ENCODE data around the gene EFNA5.

EFNA5 gene

DNA sequence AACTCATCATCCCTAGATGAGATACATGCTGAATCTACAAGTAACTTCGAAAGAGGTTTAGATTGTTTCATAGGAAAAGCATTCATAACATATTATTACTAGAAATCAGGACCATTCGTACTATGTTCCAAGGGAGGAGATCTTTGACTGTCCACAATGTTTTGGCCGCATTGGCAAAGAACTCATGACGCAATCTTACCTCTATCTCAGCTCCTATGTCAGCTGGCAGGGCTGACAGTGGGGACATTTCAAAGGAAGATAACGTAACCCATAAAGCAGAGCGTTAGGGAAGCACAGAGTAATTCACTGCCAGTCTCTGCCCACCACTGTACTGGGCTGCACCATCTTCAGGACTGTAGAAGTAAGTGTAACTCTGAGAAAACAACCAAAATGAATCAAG, 69.7 kb downstream of the EFNA5 start:
- DNase-seq = no peak

- DNase-seq = no peak
These were observed 71.8 kb downstream of the EFNA5 start for GRCh38 chr5:107598958-107599357.

GRCh38 chr5:107597803-107598202, 72.9 kb downstream of the EFNA5 start:
- no peak for DNase-seq

DNA sequence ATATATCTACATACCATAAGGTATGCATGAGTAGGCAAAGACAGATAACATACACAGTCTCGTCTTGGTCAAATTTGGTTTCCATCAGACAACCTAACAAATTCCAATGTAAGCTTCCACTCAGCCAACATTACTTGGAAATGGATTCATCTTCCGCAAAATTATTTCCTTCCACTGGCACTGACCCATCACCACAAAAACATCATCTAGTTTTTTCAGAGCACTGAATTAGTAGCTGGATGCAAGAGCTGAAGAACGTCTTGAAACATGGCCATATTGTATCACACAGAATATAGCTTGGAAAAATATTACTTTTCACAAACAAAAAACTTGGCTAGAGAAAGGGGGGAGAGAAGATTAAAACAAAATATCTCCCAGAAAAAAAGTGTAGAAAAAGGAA, 73.5 kb downstream of the EFNA5 start:
- DNase-seq = no peak

DNA sequence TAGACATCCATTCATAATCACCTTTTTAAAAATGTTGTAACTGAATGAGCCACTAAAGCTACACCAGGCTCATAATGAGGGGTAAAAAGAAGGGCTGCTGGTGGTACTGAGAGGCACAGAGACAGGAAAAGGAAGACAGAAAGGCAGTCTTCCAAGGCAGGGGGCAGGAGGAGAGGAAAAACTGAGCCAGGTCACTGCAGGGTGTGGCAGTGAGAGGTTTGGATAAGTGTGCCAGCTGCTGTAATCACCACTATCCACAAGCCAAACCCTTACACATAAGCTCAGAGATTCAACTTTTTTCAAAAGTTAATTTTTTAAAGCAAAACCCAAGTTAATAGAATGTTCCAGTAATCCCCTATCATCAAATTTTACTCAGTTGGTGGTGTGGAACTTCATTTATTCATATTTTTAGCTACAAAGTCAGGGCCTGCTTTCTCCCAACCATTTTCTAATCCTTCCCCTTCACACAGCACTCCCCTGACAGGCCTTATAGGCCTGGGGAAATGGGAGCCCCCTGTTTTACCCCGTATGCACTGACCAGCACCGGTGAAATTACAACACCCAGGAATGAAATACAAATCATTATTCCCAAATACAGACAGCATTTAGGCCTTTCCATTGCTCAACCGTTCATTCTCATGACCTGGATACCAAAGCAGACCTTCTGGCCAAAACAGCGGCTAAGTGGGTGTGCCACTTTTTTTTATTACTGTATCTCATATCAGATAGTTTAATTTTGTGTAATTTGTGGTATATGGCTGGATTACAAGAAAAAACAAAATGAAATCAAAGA, 76.3 kb downstream of the EFNA5 start:
- no peak for DNase-seq

GRCh38 chr5:107593009-107593408, 77.7 kb downstream of the EFNA5 start:
- DNase-seq = no peak

DNA sequence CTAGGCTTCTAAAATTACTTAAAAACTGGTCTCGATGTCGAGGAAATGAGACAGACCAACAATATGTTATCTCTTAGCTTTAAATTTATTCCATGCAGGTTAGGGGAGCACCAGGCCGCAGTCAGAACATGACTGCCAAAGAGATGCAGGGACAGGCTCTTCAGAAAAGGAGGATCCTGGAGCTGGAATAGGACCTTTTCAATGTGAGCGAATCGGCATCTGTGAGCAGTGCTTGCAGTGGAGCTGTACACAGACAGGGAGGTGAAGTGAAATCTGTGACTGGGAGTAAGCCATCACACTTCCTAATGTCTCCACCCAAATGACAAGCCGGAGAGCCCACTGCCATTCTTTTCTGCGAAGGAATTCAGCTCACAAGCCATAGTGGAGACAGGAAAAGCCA, 78.2 kb downstream of the EFNA5 start:
- DNase-seq = no peak

DNA sequence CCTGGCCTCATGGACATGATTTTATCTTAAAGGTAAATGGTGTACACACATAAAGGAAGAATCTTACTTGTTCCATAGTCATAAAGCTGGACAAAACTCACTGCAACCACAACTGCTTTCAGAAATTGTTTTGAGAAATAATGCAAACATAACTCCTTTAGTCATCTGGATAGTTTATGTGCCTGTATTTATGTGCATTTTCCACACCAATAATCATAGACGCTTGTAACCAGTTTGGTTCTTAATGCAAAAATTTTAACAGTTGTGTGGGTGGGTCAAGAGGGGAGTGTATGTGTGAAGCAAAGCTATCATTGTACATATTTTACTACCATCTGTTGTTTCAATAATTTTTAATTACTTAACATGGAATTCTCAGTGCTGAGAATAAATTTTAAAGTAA, 80.1 kb downstream of the EFNA5 start:
- no peak for DNase-seq

GRCh38 chr5:107589520-107590193, 81.1 kb downstream of the EFNA5 start:
- no peak for DNase-seq

DNA sequence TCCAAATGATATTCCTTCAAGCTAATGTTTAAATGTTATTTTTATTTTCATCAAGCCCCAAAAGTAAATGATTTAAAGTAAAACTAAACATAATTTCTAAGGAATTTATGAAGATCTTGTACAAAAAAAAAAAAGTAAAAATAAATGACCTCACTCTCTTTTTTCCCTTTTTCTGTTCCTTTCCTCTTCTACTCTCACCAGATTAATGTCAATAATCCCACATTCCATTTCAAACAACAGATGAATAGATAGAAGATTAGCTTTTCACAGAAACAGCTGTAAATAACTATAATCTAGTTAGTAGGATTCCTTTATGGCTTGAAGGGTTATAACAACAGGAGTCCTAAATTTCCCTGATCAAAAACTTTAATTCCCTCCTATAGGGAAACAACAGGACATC, 88.1 kb downstream of the EFNA5 start:
- no peak for DNase-seq

DNA sequence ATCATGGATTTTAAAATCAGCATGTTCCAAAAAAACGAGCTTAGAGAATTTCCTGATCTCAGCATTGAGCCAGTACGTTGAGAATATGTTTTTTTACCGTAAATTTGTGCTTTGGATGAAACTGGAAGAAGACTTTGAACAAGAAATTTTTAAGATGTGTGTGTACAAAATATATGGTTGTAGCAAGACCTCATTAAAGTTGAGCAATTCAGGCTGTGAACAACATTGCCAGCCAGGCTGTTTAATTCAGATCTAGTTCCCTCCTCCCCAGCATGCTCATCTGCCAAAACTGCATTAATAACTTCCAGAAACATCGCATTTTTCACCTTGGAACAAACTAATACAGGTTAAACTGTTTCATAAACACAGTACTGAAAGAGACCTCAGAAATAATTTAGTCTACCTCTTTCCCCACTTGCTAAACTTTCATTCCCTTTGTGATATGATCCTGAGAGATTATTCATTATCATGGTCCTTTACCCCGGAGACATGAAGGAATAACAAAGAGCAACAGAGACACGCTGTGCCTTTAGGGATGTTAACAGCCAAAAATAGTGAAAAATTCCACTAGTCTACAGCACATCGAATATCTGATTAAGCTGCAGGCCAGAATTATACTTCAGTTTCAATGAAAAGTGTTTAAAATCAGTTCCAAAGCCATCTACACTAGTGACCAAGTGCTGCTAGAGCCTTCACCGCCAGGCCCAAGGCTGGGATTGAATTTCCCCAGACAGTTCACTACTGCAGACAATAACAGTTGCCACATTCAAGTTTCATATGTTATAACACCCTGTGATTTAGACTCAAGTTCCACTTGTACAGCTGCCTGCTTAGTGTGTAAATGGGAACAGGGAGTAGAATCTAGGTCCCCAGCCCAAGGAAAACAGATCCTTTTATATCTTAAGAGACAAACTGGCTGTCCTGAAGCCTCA, 89.6 kb downstream of the EFNA5 start:
- no peak for DNase-seq

- DNase-seq = no peak
These were observed 92.6 kb downstream of the EFNA5 start for GRCh38 chr5:107578051-107578635.

DNA sequence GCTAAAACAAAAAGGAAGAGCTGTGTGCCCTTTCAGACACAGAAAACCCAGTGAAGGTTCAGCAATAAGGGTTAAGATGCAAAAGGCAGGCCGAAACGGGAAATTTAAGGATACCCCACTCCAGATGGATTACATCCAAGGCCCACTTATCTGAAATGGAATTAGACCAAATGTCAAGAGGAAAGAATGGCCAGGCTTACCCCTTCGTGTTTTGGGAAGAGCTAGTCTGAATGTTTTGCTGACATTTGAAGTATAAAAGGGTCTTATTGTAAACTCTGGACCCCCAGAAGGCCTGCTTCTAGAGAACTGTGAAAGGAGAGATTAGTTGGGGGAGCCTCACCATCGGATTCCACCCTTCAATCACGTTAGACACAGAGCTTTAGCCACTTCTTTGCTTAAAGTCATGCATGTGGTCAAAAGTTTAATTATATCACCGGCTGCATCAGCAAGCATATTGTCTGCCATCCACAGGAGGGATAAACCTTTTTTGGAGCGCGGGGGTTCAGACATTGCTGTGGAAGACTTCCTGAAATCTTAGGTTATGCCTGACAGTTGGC, 93.3 kb downstream of the EFNA5 start:
- DNase-seq = no peak

- no peak for DNase-seq
These were observed 93.9 kb downstream of the EFNA5 start for GRCh38 chr5:107576736-107577393.

DNA sequence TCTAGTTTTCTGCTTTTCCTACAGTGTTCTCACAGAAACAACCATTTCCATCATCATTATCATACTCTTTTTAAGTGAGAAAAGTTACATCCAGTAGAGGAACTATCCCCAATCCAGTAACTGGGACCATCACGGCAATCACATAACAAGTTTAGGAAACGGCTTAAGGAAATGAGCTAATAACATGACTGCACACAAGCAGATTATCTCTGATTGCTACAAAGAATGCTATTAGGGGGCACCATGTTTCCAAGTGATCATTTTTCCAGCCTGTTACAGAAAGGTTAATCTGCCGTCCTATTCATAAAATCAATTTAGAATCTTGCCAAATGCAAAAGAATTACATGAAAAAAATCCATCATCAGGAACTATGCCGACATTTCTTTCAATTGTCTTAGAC, 94.6 kb downstream of the EFNA5 start:
- DNase-seq = no peak

DNA sequence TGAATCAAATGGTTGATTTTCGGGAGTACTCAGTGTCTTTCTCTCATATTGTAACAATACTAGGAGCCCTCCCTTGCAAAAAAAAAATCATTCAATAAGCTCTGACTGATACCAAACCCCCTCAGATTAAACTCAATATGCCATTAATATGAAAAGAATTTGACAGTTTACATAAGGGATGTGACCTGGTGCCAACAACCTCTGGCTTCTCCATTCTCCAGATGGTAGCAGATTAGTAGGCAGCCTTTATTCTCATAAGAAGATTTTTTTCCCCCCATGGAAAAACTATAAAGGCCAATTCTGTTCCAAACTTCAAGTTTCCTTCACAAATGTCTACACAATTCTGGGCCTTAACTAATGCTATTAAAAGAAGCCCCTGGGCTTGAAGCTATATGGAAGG, 96.5 kb downstream of the EFNA5 start:
- no peak for DNase-seq

DNA sequence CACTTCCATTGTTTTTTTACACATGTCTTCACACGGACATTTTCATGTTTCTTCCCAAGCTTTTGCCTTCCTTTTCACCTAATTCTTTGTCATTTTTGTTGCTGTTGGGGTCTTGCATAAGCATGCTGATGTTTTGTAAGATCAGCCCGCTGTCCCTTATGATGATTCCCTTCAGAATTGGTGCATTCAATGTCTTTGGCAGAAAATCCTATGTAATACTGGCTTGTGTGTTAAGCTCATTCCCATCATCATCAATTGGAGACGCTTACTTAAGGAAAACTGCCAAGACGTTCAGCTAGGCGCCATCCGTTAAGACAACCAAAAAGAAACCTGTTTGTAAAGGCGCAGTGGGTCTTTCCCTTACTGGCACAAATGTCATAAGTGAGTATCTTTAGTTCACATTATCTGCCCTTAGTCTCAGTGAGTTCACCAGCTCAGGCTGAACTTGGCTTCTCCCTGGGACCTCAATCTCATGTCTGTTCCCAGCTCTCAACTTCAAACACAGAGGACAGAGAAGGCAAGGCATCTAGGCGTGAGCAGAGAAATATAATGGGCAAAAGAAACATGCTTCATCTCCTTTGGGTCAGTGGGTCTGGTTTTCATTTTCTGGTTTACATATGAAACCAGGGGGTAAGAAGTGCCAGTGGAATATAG, 97.9 kb downstream of the EFNA5 start:
- no peak for DNase-seq

GRCh38 chr5:107571621-107572536, 98.9 kb downstream of the EFNA5 start:
- DNase-seq = peak; percentile 85

DNA sequence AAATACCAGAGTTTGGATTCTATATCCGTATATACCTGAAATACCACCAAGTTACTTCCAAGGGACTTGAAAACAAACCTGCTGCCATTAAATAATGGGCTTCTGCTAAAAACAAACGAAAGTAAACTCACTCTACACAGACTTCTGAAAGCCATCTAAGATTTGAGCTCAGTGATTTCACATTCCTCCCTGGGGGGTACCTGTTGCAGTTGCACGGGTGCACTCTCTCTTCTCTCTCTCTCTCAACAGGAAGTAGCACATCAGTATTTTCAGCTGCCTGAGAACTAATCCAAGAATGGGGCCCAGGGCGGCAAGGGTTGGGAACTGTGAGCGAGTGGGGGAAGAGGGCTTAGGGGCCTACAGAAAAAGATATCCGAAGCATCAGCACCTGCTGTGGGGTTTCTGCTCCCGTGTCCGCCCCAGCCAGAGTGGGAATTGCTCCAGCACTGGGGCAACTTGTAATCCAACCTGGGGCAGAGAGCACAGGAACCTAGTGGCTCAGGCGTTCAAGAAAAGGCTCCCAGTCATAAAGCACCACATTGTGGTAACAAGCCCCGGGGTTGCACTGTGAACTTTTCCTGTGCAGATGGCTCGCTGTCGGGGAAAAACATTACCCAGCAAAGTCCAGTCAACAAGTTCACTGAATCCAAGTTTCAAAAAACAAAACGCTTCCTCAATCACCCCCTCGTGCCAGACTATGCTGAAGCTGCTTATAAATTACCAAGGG, 99.8 kb downstream of the EFNA5 start:
- DNase-seq = peak; percentile 29

DNA sequence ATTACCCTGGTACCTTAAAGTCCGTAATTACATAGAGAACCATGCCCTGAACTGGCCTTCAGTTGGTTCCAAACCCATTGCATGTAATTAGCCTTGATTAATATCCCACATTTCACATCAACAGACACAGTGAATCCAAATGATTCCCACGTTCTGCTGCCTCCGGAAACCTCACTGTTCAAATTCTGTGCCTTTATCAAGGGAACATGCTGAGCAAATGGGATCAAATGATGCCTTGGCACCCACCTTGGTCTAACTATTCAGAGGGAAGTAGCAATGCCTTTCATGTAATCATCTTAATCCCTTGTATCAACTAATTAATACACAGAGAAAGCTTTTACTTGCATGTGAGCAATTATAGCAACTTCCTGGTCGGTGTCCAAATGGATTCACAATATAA, 100.6 kb downstream of the EFNA5 start:
- DNase-seq = no peak
